CD4-positive, alpha-beta T cell treated with Interleukin-4 for 1 hour (primary cell): Measurements from ENCODE around the gene PLD5.
"Not testable (repeated sequence)": the region's sequence is repeated elsewhere in the genome, so short reads cannot be mapped to it uniquely, and the experiment has no call there.

Experiments used
- DNase-seq, 2 donors: peaks; one replicate each; pipeline ENCODE4 v3.0.0-alpha.2; 2020 to 2022

The PLD5 gene

GRCh38 chr1:242133796-242134195 lies 390.7 kb downstream of the PLD5 start:
- DNase-seq, result no peak

- DNase-seq, result no peak
Measured at GRCh38 chr1:242133351-242133750, 391.1 kb downstream of the PLD5 start.

- no peak for DNase-seq
Measured at GRCh38 chr1:242132121-242132817, 392.2 kb downstream of the PLD5 start.

- no peak for DNase-seq
Measured at GRCh38 chr1:242128951-242129502, 395.5 kb downstream of the PLD5 start.

GRCh38 chr1:242120432-242120831 lies 404.1 kb downstream of the PLD5 start:
- DNase-seq, result no peak

GRCh38 chr1:242100921-242101320 lies 423.6 kb downstream of the PLD5 start:
- DNase-seq, result no peak

GRCh38 chr1:242097283-242097682 lies 427.2 kb downstream of the PLD5 start:
- not testable (repeated sequence) for DNase-seq

- no peak for DNase-seq
Measured at GRCh38 chr1:242093116-242093515, 431.4 kb downstream of the PLD5 start.

GRCh38 chr1:242089911-242090310 lies 434.6 kb downstream of the PLD5 start:
- DNase-seq, result no peak

- DNase-seq, result no peak
Measured at GRCh38 chr1:242088875-242089274, 435.6 kb downstream of the PLD5 start.

- no peak for DNase-seq
Measured at GRCh38 chr1:242086706-242087105, 437.8 kb downstream of the PLD5 start.

GRCh38 chr1:242086093-242086492 lies 438.4 kb downstream of the PLD5 start:
- no peak for DNase-seq

- no peak for DNase-seq
Measured at GRCh38 chr1:242083742-242084141, 440.8 kb downstream of the PLD5 start.

GRCh38 chr1:242081446-242081845 lies 443.1 kb downstream of the PLD5 start:
- DNase-seq, result no peak

GRCh38 chr1:242065813-242066212 lies 458.7 kb downstream of the PLD5 start:
- no peak for DNase-seq

GRCh38 chr1:242062271-242062670 lies 462.2 kb downstream of the PLD5 start:
- DNase-seq, result no peak

- no peak for DNase-seq
Measured at GRCh38 chr1:242059976-242060375, 464.5 kb downstream of the PLD5 start.

- DNase-seq, result not testable (repeated sequence)
Measured at GRCh38 chr1:242058582-242058981, 465.9 kb downstream of the PLD5 start.

- DNase-seq, result not testable (repeated sequence)
Measured at GRCh38 chr1:242058181-242058580, 466.3 kb downstream of the PLD5 start.

- DNase-seq, result no peak
Measured at GRCh38 chr1:242057745-242058115, 466.8 kb downstream of the PLD5 start.

GRCh38 chr1:242056988-242057744 lies 467.3 kb downstream of the PLD5 start:
- no peak for DNase-seq

- DNase-seq, result no peak
Measured at GRCh38 chr1:242055749-242056320, 468.7 kb downstream of the PLD5 start.

- DNase-seq, result no peak
Measured at GRCh38 chr1:242043165-242043564, 481.3 kb downstream of the PLD5 start.

- no peak for DNase-seq
Measured at GRCh38 chr1:242034392-242034791, 490.1 kb downstream of the PLD5 start.
